B cell (primary cell): ENCODE results near the gene SATB1. TPM values are rescaled to one million over a fixed set of nuclear protein-coding genes. Genes with fewer than 3 reads are reported as not detected.
A peak's percentile ranks its signal among the peaks of the same experiment; 100 is the strongest.

Source experiments
- ATAC-seq: fragments of 200-7000 bp; cut with Tn5 transposase; one replicate; pipeline ENCODE4 v1.10.0; 2021; ENCODE audit warnings: low read depth, mild to moderate bottlenecking, moderate number of reproducible peaks, moderate library complexity
- CTCF ChIA-PET: fragments of 350-600 bp; sonication (Branson Sonifier 250); formaldehyde crosslinking; loops from one replicate; lab custom pipeline; 2021; ENCODE audit warnings: antibody characterized with exemption, inconsistent platforms; lab: Charles Lee
- POLR2A ChIA-PET: fragments of 350-600 bp; sonication (Branson Sonifier 250); formaldehyde crosslinking; loops from one replicate; lab custom pipeline; 2021; ENCODE audit warnings: antibody characterized with exemption; lab: Charles Lee
- DNase-seq: peaks from one replicate; pipeline ENCODE4 v3.0.0; 2013
- H2AFZ ChIP-seq: 2 replicates; pipeline ENCODE4 v1.6.1; 2012; ENCODE audit warnings: mild to moderate bottlenecking, low read depth, low read length; ENCODE audit not compliant: insufficient read depth, poor library complexity, severe bottlenecking
- H3K27ac ChIP-seq, 2 donors: 1 replicate in 1 of 2; 2 replicates in 1 of 2; pipeline ENCODE4 v1.5.1; 2012 to 2013; ENCODE audit warnings: low read length in 2 of 2, mild to moderate bottlenecking in 2 of 2, moderate library complexity in 1 of 2
- H3K27me3 ChIP-seq, 4 experiments: fragments of 200-600 bp in 1 of 4; sonication (generic) in 1 of 4; replicated peaks in 1 of 4; 1 replicate in 2 of 4; 2 replicates in 2 of 4; pipeline versions ENCODE4 v1.6.1 to v1.7.0; 2013 to 2016; ENCODE audit warnings: low read length in 3 of 4, mild to moderate bottlenecking in 2 of 4, mixed read lengths in 1 of 4, moderate library complexity in 1 of 4; ENCODE audit not compliant: insufficient read depth in 4 of 4, control insufficient read depth in 3 of 4; ENCODE audit errors: control extremely low read depth in 1 of 4
- H3K36me3 ChIP-seq, 2 experiments: replicated peaks in 1 of 2; 1 replicate in 1 of 2; 2 replicates in 1 of 2; pipeline versions ENCODE4 v1.6.1 to v1.7.1; 2013; ENCODE audit warnings: low read length in 1 of 2; ENCODE audit not compliant: insufficient read depth in 2 of 2, control insufficient read depth in 1 of 2; ENCODE audit errors: control extremely low read depth in 1 of 2, extremely low read depth in 1 of 2
- H3K4me1 ChIP-seq, 2 donors: fragments of 200-600 bp in 1 of 2; sonication (generic) in 1 of 2; 1 replicate in 1 of 2; 2 replicates in 1 of 2; pipeline versions ENCODE4 v1.5.1 to v1.6.1; 2013 to 2017; ENCODE audit warnings: low read length in 2 of 2; ENCODE audit not compliant: control insufficient read depth in 2 of 2, insufficient read depth in 2 of 2
- H3K4me2 ChIP-seq: replicated peaks from 2 replicates; pipeline ENCODE3; 2012; ENCODE audit warnings: mild to moderate bottlenecking, low read depth, low read length; ENCODE audit not compliant: poor library complexity, severe bottlenecking
- H3K4me3 ChIP-seq, 5 experiments: fragments of 200-600 bp in 1 of 5; sonication (generic) in 1 of 5; 1 replicate in 3 of 5; 2 replicates in 2 of 5; pipeline versions ENCODE4 v1.5.1 to v1.7.0; 2011 to 2016; ENCODE audit warnings: low read length in 4 of 5, mild to moderate bottlenecking in 4 of 5, low read depth in 2 of 5, control low read depth in 1 of 5, moderate library complexity in 1 of 5; ENCODE audit not compliant: insufficient read depth in 1 of 5; ENCODE audit errors: control extremely low read depth in 1 of 5, extremely low read depth in 1 of 5
- H3K79me2 ChIP-seq: fragments of 200-600 bp; sonication (generic); one replicate; pipeline ENCODE4 v1.6.0; 2016; ENCODE audit warnings: low read length; ENCODE audit not compliant: control insufficient read depth, insufficient read depth
- H3K9ac ChIP-seq: fragments of 200-600 bp; sonication (generic); 2 replicates; pipeline ENCODE4 v1.6.1; 2017; ENCODE audit warnings: mild to moderate bottlenecking, low read length, moderate library complexity
- H3K9me3 ChIP-seq, 3 donors: one replicate each; pipeline versions ENCODE4 v1.6.1 to v1.7.1; 2013; ENCODE audit warnings: low read length in 2 of 3; ENCODE audit not compliant: control insufficient read depth in 2 of 3, insufficient read depth in 1 of 3; ENCODE audit errors: control extremely low read depth in 1 of 3
- H4K20me1 ChIP-seq: 2 replicates; pipeline ENCODE4 v1.6.0; 2012; ENCODE audit warnings: mild to moderate bottlenecking, low read length; ENCODE audit not compliant: insufficient read depth, control insufficient read depth, poor library complexity, severe bottlenecking
- H3K27ac Mint-ChIP-seq: one replicate; pipeline ENCODE4 v1.8.0; 2021; ENCODE audit warnings: mixed read lengths
- H3K27me3 Mint-ChIP-seq: one replicate; pipeline ENCODE4 v1.8.0; 2021; ENCODE audit warnings: mixed read lengths
- H3K4me1 Mint-ChIP-seq: one replicate; pipeline ENCODE4 v1.8.0; 2021; ENCODE audit warnings: mixed read lengths
- H3K4me3 Mint-ChIP-seq: one replicate; pipeline ENCODE4 v1.8.0; 2021; ENCODE audit warnings: mixed read lengths
- H3K9me3 Mint-ChIP-seq: one replicate; pipeline ENCODE4 v1.8.0; 2022; ENCODE audit warnings: mixed read lengths; ENCODE audit not compliant: insufficient read depth
- CTCF ChIP-seq: fragments of 200-600 bp; IDR thresholded peaks from one replicate; pipeline ENCODE4 v1.8.0; 2022; ENCODE audit warnings: antibody characterized with exemption, mild to moderate bottlenecking
- EZH2 ChIP-seq: IDR thresholded peaks from 2 replicates; pipeline ENCODE4 v1.6.1; 2012; ENCODE audit warnings: borderline replicate concordance, low read depth, mild to moderate bottlenecking, moderate library complexity, low read length; ENCODE audit not compliant: insufficient read depth, poor library complexity, severe bottlenecking
- WGBS: methylation state at CpG from one replicate; pipeline ENCODE4 v1.1.5; 2013; ENCODE audit warnings: missing lambda C conversion rate; ENCODE audit not compliant: insufficient coverage; 5-methylcytosine and 5-hydroxymethylcytosine counted together
- intact Hi-C: fragments of 100-400 bp; cut with micrococcal nuclease; formaldehyde crosslinking; loops from one replicate; pipeline ENCODE4 v1.10.0; 2022
- polyA plus RNA-seq: library from polyadenylated mRNA; depleted of rRNA; stranded (reverse); fragments of >200 nt; gene quantifications from 2 replicates; pipeline ENCODE4 v1.2.3, GENCODE V29; 2012
- total RNA-seq, 2 donors: library from RNA; stranded (reverse); fragments of 120-200 nt in 1 of 2; gene quantifications; 1 replicate in 1 of 2; 2 replicates in 1 of 2; pipeline versions ENCODE4 v1.2.3 to v1.2.4, GENCODE V29; 2013 to 2022

Gene SATB1
- total and polyA plus RNA-seq, 2 donors (not counting 1 experiment from before 2014, with no cell fraction given): 42.3 to 66.5 TPM

- H3K27me3 ChIP-seq: no peaks in the 10 kb centered on the region
- peak overlapping the region; percentile 95 for H3K4me2 ChIP-seq
- Mint-ChIP-seq H3K27me3 (no peaks in the 10 kb centered on the region), H3K4me1 (peaks cover 35% of the 10 kb centered on the region), H3K27ac (peak overlapping the region; percentile 94), H3K9me3 (no peaks in the 10 kb centered on the region), H3K4me3 (peak overlapping the region; percentile 87)
- ATAC-seq (no peak), DNase-seq (no peak)
- no peaks in the 10 kb centered on the region for H4K20me1 ChIP-seq
- H3K4me3 ChIP-seq: peak overlapping the region; percentile 68 to 93 (median 86)
- no peaks in the 10 kb centered on the region for H3K9me3 ChIP-seq
- H3K36me3 ChIP-seq: peaks cover 5% of the 10 kb centered on the region in 2 experiments
- peak overlapping the region; percentile 80 for H3K9ac ChIP-seq
- H3K4me1 ChIP-seq: peaks cover 20 to 22% of the 10 kb centered on the region in 2 donors
- CTCF ChIA-PET: interaction anchor here (0.8 to 1.9 kb wide), 3 partner anchors 20 to 333 kb away, joined by 3 to 4 read pairs (median 4); no protein-coding TSS in a partner anchor
- intact Hi-C loops: loop anchor here (2.0 to 10.0 kb wide), 4 partner anchors 199 to 1618 kb away; partner anchors contain the start of genes KAT2B, RAB5A and TBC1D5
- H3K79me2 ChIP-seq: peaks cover 37% of the 10 kb centered on the region
- H2AFZ ChIP-seq: peak overlapping the region; percentile 85
- POLR2A ChIA-PET: interaction anchor here (0.6 to 1.2 kb wide), 2 partner anchors 20 to 22 kb away, joined by 5 to 8 read pairs; no protein-coding TSS in a partner anchor
- no peak for TF ChIP-seq CTCF
- no peak for TF ChIP-seq EZH2
- 0% methylated on average over 14 of the region's 27 CpGs for WGBS
- H3K27ac ChIP-seq: peak overlapping the region; percentile 78 to 86
Observed at GRCh38 chr3:18424213-18424728, 868 bp downstream of the SATB1 start.
